HepG2 (cell line): Measurements from ENCODE around the gene EWSR1. TPM values are rescaled to one million over a fixed set of nuclear protein-coding genes. Genes with fewer than 3 reads are reported as not detected.

ENCODE experiments used
- ATAC-seq: fragments of 200-7000 bp; cut with Tn5 transposase; 3 replicates; pipeline ENCODE4 v1.9.1; 2020; ENCODE audit warnings: mild to moderate bottlenecking, moderate library complexity
- BruUV-seq: library from RNA; stranded (reverse); fragments of 400-500 nt; replicated peaks from 2 replicates; lab custom pipeline; 2021; lab: Mats Ljungman, UMichigan
- CTCF ChIA-PET: fragments of 300-600 bp; formaldehyde crosslinking; extraction: SDS; loops from one replicate; lab custom pipeline; 2021; ENCODE audit warnings: low total read pairs, inconsistent platforms, low intra/inter-chr PET ratio; lab: Yijun Ruan, JAX
- POLR2A ChIA-PET: fragments of 350-600 bp; sonication (Branson Sonifier 250); formaldehyde crosslinking; loops from one replicate; lab custom pipeline; 2020; ENCODE audit warnings: antibody characterized with exemption, inconsistent platforms; lab: Yijun Ruan, JAX
- DNase-seq: peaks from one replicate; pipeline ENCODE4 v3.0.0-alpha.2; 2015; ENCODE audit warnings: low spot score
- FAIRE-seq: peaks from 3 replicates; lab custom pipeline; 2011; peaks lifted over from hg19 to GRCh38; lab: Jason Lieb, UNC
- H2AFZ ChIP-seq: one replicate; pipeline ENCODE4 v1.6.1; 2011; ENCODE audit warnings: low read length, inconsistent platforms
- H3K27ac ChIP-seq: fragments of 300-600 bp; 3 replicates; pipeline ENCODE4 v1.8.0; 2011; ENCODE audit warnings: mixed run types, mild to moderate bottlenecking, mixed read lengths, low read length, inconsistent platforms; ENCODE audit not compliant: insufficient read depth; ENCODE audit errors: extremely low read length
- H3K27me3 ChIP-seq, 2 experiments: fragments of 200-600 bp in 1 of 2; 2 replicates in 1 of 2; 3 replicates in 1 of 2; pipeline versions ENCODE4 v1.6.0 to v1.8.0; 2011; ENCODE audit warnings: low read length in 2 of 2, mild to moderate bottlenecking in 2 of 2, moderate library complexity in 2 of 2, inconsistent platforms in 1 of 2; ENCODE audit not compliant: insufficient read depth in 2 of 2, control insufficient read depth in 1 of 2
- H3K36me3 ChIP-seq, 2 experiments: fragments of 200-600 bp in 1 of 2; replicated peaks in 1 of 2; 2 replicates in 1 of 2; 3 replicates in 1 of 2; pipeline versions ENCODE4 v1.5.1 to v1.8.0; 2011; ENCODE audit warnings: low read length in 2 of 2, inconsistent platforms in 1 of 2; ENCODE audit not compliant: insufficient read depth in 2 of 2, control insufficient read depth in 1 of 2
- H3K4me1 ChIP-seq: 2 replicates; pipeline ENCODE4 v1.5.1; 2012; ENCODE audit warnings: low read length, inconsistent platforms; ENCODE audit not compliant: insufficient read depth
- H3K4me2 ChIP-seq: 2 replicates; pipeline ENCODE4 v1.6.0; 2011; ENCODE audit warnings: low read depth, low read length, inconsistent platforms
- H3K4me3 ChIP-seq, 3 experiments: fragments of 200-600 bp in 1 of 3; sonication (generic), shearing (Covaris generic) in 1 of 3; replicated peaks in 1 of 3; 2 replicates each; pipeline ENCODE4 v1.5.1; 2011 to 2016; ENCODE audit warnings: low read length in 3 of 3, inconsistent platforms in 2 of 3, low read depth in 2 of 3, mild to moderate bottlenecking in 2 of 3, control low read depth in 1 of 3, mixed read lengths in 1 of 3; ENCODE audit not compliant: insufficient read depth in 1 of 3
- H3K79me2 ChIP-seq: one replicate; pipeline ENCODE4 v1.6.1; 2011; ENCODE audit warnings: low read length, inconsistent platforms; ENCODE audit not compliant: insufficient read depth
- H3K9ac ChIP-seq: 2 replicates; pipeline ENCODE4 v1.6.0; 2011; ENCODE audit warnings: mild to moderate bottlenecking, low read depth, low read length, inconsistent platforms; ENCODE audit not compliant: insufficient read depth
- H3K9me3 ChIP-seq: 2 replicates; pipeline ENCODE4 v1.5.1; 2012; ENCODE audit warnings: mild to moderate bottlenecking, low read length
- H4K20me1 ChIP-seq: 2 replicates; pipeline ENCODE4 v1.6.0; 2011; ENCODE audit warnings: inconsistent platforms, mild to moderate bottlenecking, low read length, moderate library complexity; ENCODE audit not compliant: insufficient read depth
- AGO2 ChIP-seq: fragments of 200-400 bp; formaldehyde crosslinking; optimal IDR thresholded peaks from 2 replicates; pipeline ENCODE3; 2017; ENCODE audit warnings: mild to moderate bottlenecking, low read depth, low read length, moderate library complexity
- DDIT3 ChIP-seq: sonication (generic); formaldehyde crosslinking; IDR thresholded peaks from 2 replicates; pipeline ENCODE4 v1.4.0; 2020; ENCODE audit warnings: mild to moderate bottlenecking, missing genetic modification reagents
- ETV6 ChIP-seq: sonication (generic); formaldehyde crosslinking; conservative IDR thresholded peaks from 2 replicates; pipeline ENCODE4 v1.4.0; 2020; ENCODE audit warnings: missing genetic modification reagents
- HOMEZ ChIP-seq: IDR thresholded peaks from 2 replicates; pipeline ENCODE4 v1.6.1; 2016; ENCODE audit warnings: low read depth
- NAIF1 ChIP-seq: sonication (generic); formaldehyde crosslinking; IDR thresholded peaks from 2 replicates; pipeline ENCODE4 v1.5.0; 2020; ENCODE audit warnings: mild to moderate bottlenecking, missing genetic modification reagents, borderline replicate concordance
- NR1H2 ChIP-seq: sonication (generic); formaldehyde crosslinking; IDR thresholded peaks from 2 replicates; pipeline ENCODE4 v1.8.1; 2022; ENCODE audit warnings: low read depth, missing genetic modification reagents, borderline replicate concordance
- PAF1 ChIP-seq: IDR thresholded peaks from 2 replicates; pipeline ENCODE4 v1.6.1; 2016; ENCODE audit warnings: missing genetic modification reagents, missing compliant biosample characterization
- PCBP2 ChIP-seq: fragments of 200-400 bp; formaldehyde crosslinking; optimal IDR thresholded peaks from 2 replicates; pipeline ENCODE3; 2018; ENCODE audit warnings: low read length, low read depth; ENCODE audit not compliant: poor library complexity, severe bottlenecking
- ZC3H13 ChIP-seq: sonication (generic); formaldehyde crosslinking; IDR thresholded peaks from 2 replicates; pipeline ENCODE4 v1.8.1; 2023; ENCODE audit warnings: mild to moderate bottlenecking, missing genetic modification reagents, moderate library complexity
- ZNF232 ChIP-seq: sonication (generic); formaldehyde crosslinking; IDR thresholded peaks from 2 replicates; pipeline ENCODE4 v1.4.0; 2020; ENCODE audit warnings: missing genetic modification reagents, borderline replicate concordance
- ZNF318 ChIP-seq: sonication (generic); formaldehyde crosslinking; IDR thresholded peaks from 2 replicates; pipeline ENCODE4 v1.4.0; 2020; ENCODE audit warnings: mild to moderate bottlenecking, missing genetic modification reagents
- ZNF343 ChIP-seq: sonication (generic); formaldehyde crosslinking; IDR thresholded peaks from 2 replicates; pipeline ENCODE4 v1.4.0; 2020; ENCODE audit warnings: mild to moderate bottlenecking, missing genetic modification reagents
- ZNF549 ChIP-seq: sonication (generic); formaldehyde crosslinking; IDR thresholded peaks from 2 replicates; pipeline ENCODE4 v1.5.0; 2020; ENCODE audit warnings: missing genetic modification reagents
- ZNF672 ChIP-seq: sonication (generic); formaldehyde crosslinking; IDR thresholded peaks from 2 replicates; pipeline ENCODE4 v1.8.1; 2022; ENCODE audit warnings: missing genetic modification reagents
- WGBS: methylation state at CpG from one replicate; pipeline ENCODE4 v1.1.6; 2017; ENCODE audit warnings: low lambda C conversion rate; 5-methylcytosine and 5-hydroxymethylcytosine counted together
- in situ Hi-C: cut with HindIII; loops from 2 replicates; pipeline ENCODE4 v1.10.0; 2017; ENCODE audit warnings: low pct_unique_long_range_greater_than_20kb; ENCODE audit not compliant: extremely low pct_ligation_motif_present
- intact Hi-C: fragments of 100-400 bp; cut with micrococcal nuclease; formaldehyde crosslinking; loops from one replicate; pipeline ENCODE4 v1.10.0; 2022; ENCODE audit not compliant: unreplicated experiment
- polyA plus RNA-seq, 8 experiments: library from polyadenylated mRNA; depleted of rRNA in 3 of 8; stranded (reverse) in 7 of 8; unstranded in 1 of 8; fragments of >200 nt; fragmentation: Illumina TruSeq in 4 of 8; extraction: Trizol in 4 of 8; gene quantifications; 2 replicates each; pipeline versions ENCODE4 v1.2.1 to v1.2.3, GENCODE V29; 2011 to 2016; ENCODE audit warnings: low read depth in 4 of 8, missing spikeins in 1 of 8, mixed read lengths in 1 of 8; ENCODE audit not compliant: insufficient read depth in 1 of 8
- total RNA-seq, 5 experiments: library from RNA; depleted of rRNA; stranded (reverse); fragments of >200 nt; fragmentation: Illumina TruSeq; extraction: Trizol; gene quantifications; 2 replicates each; pipeline ENCODE4 v1.2.3, GENCODE V29; 2016; ENCODE audit warnings: low read depth in 1 of 5

EWSR1 gene
- total and polyA plus RNA-seq, 2 of the 13 experiments (the other 11 are each of a cell fraction or from before 2014, with no cell fraction given) = 211 to 326 TPM

GRCh38 chr22:29300807-29301601 is 32.9 kb downstream of the EWSR1 start:
- no TSS peak for BruUV-seq
- CTCF ChIA-PET = no interaction called here
- ATAC-seq = peak; percentile 6
- Histone ChIP-seq H3K9ac (no peak overlapping the region), H4K20me1 (0 out of 2 replicates have a peak, but pooled peaks cover 9% of the 10 kb centered on the region), H3K9me3 (no peaks in the 10 kb centered on the region), H3K27me3 (no peaks in the 10 kb centered on the region), H3K27ac (no peak overlapping the region), H2AFZ (no peak overlapping the region), H3K4me2 (no peak overlapping the region), H3K4me3 (no peak overlapping the region), H3K79me2 (no peaks in the 10 kb centered on the region), H3K36me3 (peaks cover 26 to 36% of the 10 kb centered on the region in 2 experiments), H3K4me1 (peaks cover 28% of the 10 kb centered on the region)
- FAIRE-seq = no peak
- WGBS = 91% methylated on average over 10 of the region's 10 CpGs
- POLR2A ChIA-PET = interaction anchor here (1.0 kb wide), 1 partner anchor 41 kb away, joined by 4 read pairs; no protein-coding TSS in a partner anchor
- intact Hi-C loops = no loop called here
- in situ Hi-C loops = no loop called here
- no peak for DNase-seq
- no peak for TF ChIP-seq DDIT3 (CRISPR knock-in tag)
- 0 out of 2 replicates have a peak, but pooled peaks have one; percentile 40 for TF ChIP-seq ZC3H13
- TF ChIP-seq ZNF549 (CRISPR knock-in tag) = no peak
- TF ChIP-seq ETV6 (CRISPR knock-in tag) = no peak
- 0 out of 2 replicates have a peak, but pooled peaks have one; percentile 60 for TF ChIP-seq ZNF318
- TF ChIP-seq AGO2 = peak; percentile 42
- TF ChIP-seq ZNF672 = no peak
- no peak for TF ChIP-seq HOMEZ
- TF ChIP-seq PCBP2 = no peak
- peak; percentile 87; the same call in 1 of the 2 replicates for TF ChIP-seq PAF1
- no peak for TF ChIP-seq ZNF232
- no peak for TF ChIP-seq NR1H2 (CRISPR knock-in tag)
- no peak for TF ChIP-seq NAIF1 (CRISPR knock-in tag)
- TF ChIP-seq ZNF343 (CRISPR knock-in tag) = no peak
